K562 (cell line): Measurements from ENCODE around the gene RPTOR. TPM values are rescaled to one million over a fixed set of nuclear protein-coding genes. Genes with fewer than 3 reads are reported as not detected.

Experiments
- ATAC-seq: fragments of 200-7000 bp; cut with Tn5 transposase; 3 replicates; pipeline ENCODE4 v1.9.1; 2020; ENCODE audit warnings: moderate library complexity
- BruUV-seq: library from RNA; stranded (reverse); fragments of 400-500 nt; replicated peaks from 2 replicates; lab custom pipeline; 2021; lab: Mats Ljungman, UMichigan
- CTCF ChIA-PET: fragments of 300-600 bp; formaldehyde crosslinking; extraction: SDS; loops from one replicate; lab custom pipeline; 2021; ENCODE audit warnings: low intra/inter-chr PET ratio; lab: Yijun Ruan, JAX
- POLR2A ChIA-PET: fragments of 300-600, 350-650 bp; sonication (Branson Sonifier 250); formaldehyde crosslinking; extraction: SDS; loops from one replicate; lab custom pipeline; 2021; ENCODE audit warnings: antibody characterized with exemption, inconsistent platforms; lab: Yijun Ruan, JAX
- DNase-seq, 4 experiments: peaks; one replicate each; pipeline versions ENCODE4 v3.0.0 to v3.0.0-alpha.2; 2011 to 2018; ENCODE audit warnings: low spot score in 3 of 4, mixed read lengths in 3 of 4; ENCODE audit errors: extremely low read depth in 1 of 4
- FAIRE-seq: peaks from 2 replicates; lab custom pipeline; 2011; peaks lifted over from hg19 to GRCh38; lab: Jason Lieb, UNC
- H2AFZ ChIP-seq: 2 replicates; pipeline ENCODE4 v1.6.0; 2011; ENCODE audit warnings: low read depth, low read length, control low read depth, inconsistent platforms
- H3K27ac ChIP-seq: fragments of 200-600 bp; 3 replicates; pipeline ENCODE4 v1.8.0; 2011; ENCODE audit warnings: low read depth, mild to moderate bottlenecking, control low read depth, inconsistent platforms, low read length, moderate library complexity, mixed read lengths; ENCODE audit errors: extremely low read depth
- H3K27me3 ChIP-seq, 2 experiments: fragments of 300-600 bp in 1 of 2; 2 replicates in 1 of 2; 3 replicates in 1 of 2; pipeline versions ENCODE4 v1.6.0 to v1.8.0; 2011; ENCODE audit warnings: inconsistent platforms in 2 of 2, low read length in 2 of 2, mild to moderate bottlenecking in 1 of 2, mixed read lengths in 1 of 2, moderate library complexity in 1 of 2; ENCODE audit not compliant: control insufficient read depth in 2 of 2, insufficient read depth in 2 of 2
- H3K36me3 ChIP-seq: fragments of 300-600 bp; 3 replicates; pipeline ENCODE4 v1.8.0; 2011; ENCODE audit warnings: mild to moderate bottlenecking, low read length, inconsistent platforms; ENCODE audit not compliant: control insufficient read depth, insufficient read depth
- H3K4me1 ChIP-seq, 2 experiments: fragments of 200-600 bp in 1 of 2; replicated peaks in 1 of 2; 2 replicates in 1 of 2; 3 replicates in 1 of 2; pipeline versions ENCODE4 v1.5.1 to v1.8.0; 2011; ENCODE audit warnings: inconsistent platforms in 2 of 2, low read length in 2 of 2, mild to moderate bottlenecking in 1 of 2, mixed read lengths in 1 of 2, moderate library complexity in 1 of 2; ENCODE audit not compliant: control insufficient read depth in 2 of 2, insufficient read depth in 2 of 2
- H3K4me2 ChIP-seq: 2 replicates; pipeline ENCODE4 v1.6.1; 2011; ENCODE audit warnings: low read length, control low read depth, inconsistent platforms, mixed read lengths; ENCODE audit not compliant: insufficient read depth
- H3K4me3 ChIP-seq: fragments of 200-600 bp; sonication (generic), shearing (Covaris generic); 2 replicates; pipeline ENCODE4 v1.5.1; 2016; ENCODE audit warnings: control low read depth, inconsistent platforms
- H3K79me2 ChIP-seq: fragments of 200-600 bp; 3 replicates; pipeline ENCODE4 v1.8.0; 2011; ENCODE audit warnings: low read length, inconsistent platforms; ENCODE audit not compliant: control insufficient read depth, insufficient read depth
- H3K9ac ChIP-seq, 2 experiments: 2 replicates each; pipeline versions ENCODE4 v1.6.0 to v1.6.1; 2011; ENCODE audit warnings: low read depth in 2 of 2, low read length in 2 of 2, control low read depth in 1 of 2, inconsistent platforms in 1 of 2, mild to moderate bottlenecking in 1 of 2, mixed read lengths in 1 of 2; ENCODE audit not compliant: insufficient read depth in 1 of 2
- H3K9me1 ChIP-seq: one replicate; pipeline ENCODE4 v1.6.0; 2011; ENCODE audit warnings: inconsistent platforms, mild to moderate bottlenecking, low read length, moderate library complexity; ENCODE audit not compliant: control insufficient read depth, insufficient read depth
- H3K9me3 ChIP-seq: replicated peaks from 2 replicates; pipeline ENCODE4 v1.5.1; 2011; ENCODE audit warnings: low read depth, low read length, inconsistent platforms; ENCODE audit not compliant: control insufficient read depth, insufficient read depth
- H4K20me1 ChIP-seq: replicated peaks from 2 replicates; pipeline ENCODE4 v1.6.1; 2011; ENCODE audit warnings: low read length, inconsistent platforms, mixed read lengths; ENCODE audit not compliant: control insufficient read depth, insufficient read depth
- ATF1 ChIP-seq, 2 experiments: fragments of 450-650 bp in 1 of 2; IDR thresholded peaks; 2 replicates each; pipeline ENCODE4 v1.6.1; 2016; ENCODE audit warnings: missing compliant biosample characterization in 1 of 2, missing genetic modification characterization in 1 of 2
- CCAR2 ChIP-seq: fragments of 200-400 bp; formaldehyde crosslinking; IDR thresholded peaks from 2 replicates; pipeline ENCODE4 v1.6.1; 2017; ENCODE audit warnings: mild to moderate bottlenecking, low read depth, low read length
- CEBPG ChIP-seq, 3 experiments: fragments of 200-800 bp in 1 of 3; sonication (Bioruptor generic) in 1 of 3; sonication (generic) in 1 of 3; formaldehyde crosslinking in 1 of 3; IDR thresholded peaks in 2 of 3; conservative IDR thresholded peaks in 1 of 3; 2 replicates each; pipeline versions ENCODE4 v1.6.1 to v1.8.0; 2016 to 2022; ENCODE audit warnings: missing compliant biosample characterization in 2 of 3, missing genetic modification characterization in 2 of 3, mild to moderate bottlenecking in 1 of 3, missing genetic modification reagents in 1 of 3
- PHF20 ChIP-seq: fragments of 450-650 bp; IDR thresholded peaks from 2 replicates; pipeline ENCODE4 v1.6.1; 2018; ENCODE audit not compliant: partially characterized antibody
- ZNF24 ChIP-seq: fragments of 450-650 bp; IDR thresholded peaks from 2 replicates; pipeline ENCODE4 v1.6.1; 2016
- WGBS: fragments of 100-300 bp; shearing (Covaris generic); methylation state at CpG from one replicate; pipeline ENCODE4 v1.1.6; 2016; ENCODE audit warnings: low coverage, mixed read lengths; ENCODE audit not compliant: insufficient coverage; ENCODE audit errors: missing lambda C conversion rate; 5-methylcytosine and 5-hydroxymethylcytosine counted together
- in situ Hi-C: fragments of 300-500 bp; cut with MboI; formaldehyde crosslinking; loops from 4 replicates; pipeline ENCODE4 v1.15.0; 2018; ENCODE audit warnings: inconsistent platforms, mixed read lengths
- intact Hi-C: fragments of 100-400 bp; cut with micrococcal nuclease; formaldehyde crosslinking; loops from 2 replicates; pipeline ENCODE4 v1.14.2; 2022
- polyA plus RNA-seq, 8 experiments: library from polyadenylated mRNA; depleted of rRNA in 4 of 8; stranded (reverse) in 5 of 8; unstranded in 3 of 8; fragments of >200 nt; fragmentation: Nextera tagmentation in 2 of 8; fragmentation: Illumina TruSeq in 1 of 8; extraction: Ambion mirVana in 2 of 8; extraction: Trizol in 1 of 8; gene quantifications; 2 replicates each; pipeline versions ENCODE4 v1.2.1 to v1.2.3, GENCODE V29; 2011 to 2014; ENCODE audit warnings: inconsistent platforms in 1 of 8, missing spikeins in 1 of 8
- total RNA-seq, 7 experiments: library from RNA; depleted of rRNA in 6 of 7; stranded (reverse); fragments of >200 nt in 6 of 7; fragmentation: Illumina TruSeq in 2 of 7; extraction: Trizol in 2 of 7; gene quantifications; 2 replicates each; pipeline versions ENCODE4 v1.2.1 to v1.2.3, GENCODE V29; 2011 to 2021; ENCODE audit warnings: low replicate concordance in 1 of 7
- TF ChIP-seq, protein P1 (sequence below): IDR thresholded peaks from 2 replicates; pipeline ENCODE4 v1.6.1; 2011; ENCODE audit not compliant: insufficient read length; ENCODE audit errors: extremely low read depth

Gene RPTOR
- total and polyA plus RNA-seq, 9 of the 15 experiments (the other 6 are each of a cell fraction or from before 2014, with no cell fraction given) = 0.24 to 54.1 (median 10.2) TPM

DNA sequence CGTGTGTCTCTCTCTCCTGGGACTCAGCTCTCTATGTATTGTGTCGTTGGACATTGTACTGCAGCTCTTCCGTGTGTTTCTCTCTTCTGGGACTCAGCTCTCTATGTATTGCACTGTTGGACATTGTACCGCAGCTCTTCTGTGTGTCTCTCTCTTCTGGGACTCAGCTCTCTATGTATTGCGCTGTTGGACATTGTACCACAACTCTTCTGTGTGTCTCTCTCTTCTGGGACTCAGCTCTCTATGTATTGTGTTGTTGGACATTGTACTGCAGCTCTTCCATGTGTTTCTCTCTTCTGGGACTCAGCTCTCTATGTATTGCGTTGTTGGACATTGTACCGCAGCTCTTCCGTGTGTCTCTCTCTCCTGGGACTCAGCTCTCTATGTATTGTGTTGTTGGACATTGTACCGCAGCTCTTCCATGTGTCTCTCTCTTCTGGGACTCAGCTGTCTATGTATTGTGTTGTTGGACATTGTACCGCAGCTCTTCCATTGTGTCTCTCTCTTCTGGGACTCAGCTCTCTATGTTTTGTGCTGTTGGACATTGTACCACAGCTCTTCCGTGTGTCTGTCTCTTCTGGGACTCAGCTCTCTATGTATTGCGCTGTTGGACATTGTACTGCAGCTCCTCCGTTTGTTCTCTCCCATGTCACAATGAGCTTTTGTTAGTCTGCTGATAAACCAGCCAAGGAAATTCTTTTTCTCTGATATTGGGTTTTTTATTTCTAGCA, 84.8 kb downstream of the RPTOR start (continued):
- no peak for TF ChIP-seq CEBPG (CRISPR knock-in tag; IDR thresholded peaks at IDR 0.05)
- no peak for TF ChIP-seq CEBPG (tag; conservative IDR thresholded peaks at IDR 0.05 in 1 of 2, IDR thresholded peaks at IDR 0.05 in 1 of 2)
- TF ChIP-seq ZNF24 = no peak

DNA sequence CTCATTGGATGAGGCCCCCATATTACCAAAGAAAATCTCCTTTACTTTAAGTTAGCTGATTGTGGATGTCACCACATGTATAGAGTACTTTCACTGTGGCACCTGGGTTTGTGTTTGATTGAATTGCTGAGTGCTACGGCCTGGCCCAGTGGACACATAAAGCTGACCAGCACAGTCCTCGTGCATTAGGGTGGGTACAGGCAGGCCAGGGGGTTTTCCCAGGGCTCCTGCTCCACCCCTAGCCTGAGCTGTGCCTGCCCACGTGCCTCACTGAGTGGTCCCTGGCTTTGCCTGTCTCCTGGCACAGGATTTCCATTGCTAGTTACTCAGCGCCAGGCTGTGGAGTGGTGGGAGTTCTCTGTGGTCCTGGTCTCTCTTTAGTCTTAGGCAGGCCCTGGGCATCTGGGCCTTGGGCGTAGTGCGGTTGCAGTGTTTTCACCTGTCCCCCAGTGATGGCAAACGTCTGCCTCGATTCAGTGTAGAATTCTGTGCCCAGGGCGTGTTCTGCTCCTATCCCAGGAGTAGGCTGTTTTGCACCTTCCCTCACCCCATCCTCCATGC, 86.0 kb downstream of the RPTOR start:
- Histone ChIP-seq H3K4me2 (no peak overlapping the region), H3K36me3 (peaks cover 16% of the 10 kb centered on the region), H3K79me2 (peaks cover 57% of the 10 kb centered on the region), H3K9me3 (no peaks in the 10 kb centered on the region), H4K20me1 (peaks cover 24% of the 10 kb centered on the region), H2AFZ (no peak overlapping the region), H3K4me1 (peaks cover 4 to 7% of the 10 kb centered on the region in 2 experiments; a peak in 3 of 5 replicates), H3K4me3 (no peak overlapping the region), H3K9me1 (no peaks in the 10 kb centered on the region), H3K27ac (no peak overlapping the region), H3K9ac (no peak overlapping the region), H3K27me3 (no peaks in the 10 kb centered on the region; a peak in 1 of 5 replicates)
- TF ChIP-seq ATF1 (CRISPR knock-in tag; IDR thresholded peaks at IDR 0.05) = no peak
- TF ChIP-seq ATF1 (tag; IDR thresholded peaks at IDR 0.05) = no peak
- no peak for TF ChIP-seq PHF20
- TF ChIP-seq CCAR2 = no peak
- TF ChIP-seq, protein P1, sequence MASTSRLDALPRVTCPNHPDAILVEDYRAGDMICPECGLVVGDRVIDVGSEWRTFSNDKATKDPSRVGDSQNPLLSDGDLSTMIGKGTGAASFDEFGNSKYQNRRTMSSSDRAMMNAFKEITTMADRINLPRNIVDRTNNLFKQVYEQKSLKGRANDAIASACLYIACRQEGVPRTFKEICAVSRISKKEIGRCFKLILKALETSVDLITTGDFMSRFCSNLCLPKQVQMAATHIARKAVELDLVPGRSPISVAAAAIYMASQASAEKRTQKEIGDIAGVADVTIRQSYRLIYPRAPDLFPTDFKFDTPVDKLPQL = no peak
- no peak for ATAC-seq
- in situ Hi-C loops (no loop called here), intact Hi-C loops (no loop called here)
- no TSS peak for BruUV-seq
- DNase-seq = no peak
- no peak for FAIRE-seq
- 80% methylated on average over 9 of the region's 9 CpGs for WGBS
- ChIA-PET CTCF (no interaction called here), POLR2A (interaction anchor here (0.5 to 1.4 kb wide), 4 partner anchors 10 to 154 kb away, joined by 3 to 5 read pairs (median 4); partner anchors contain the start of gene NPTX1)
